NB4 (cell line): Measurements from ENCODE around the gene NR1H4.

Experiments
- DNase-seq: peaks from one replicate; pipeline ENCODE4 v3.0.0; 2010; ENCODE audit warnings: low read depth
- H3K4me3 ChIP-seq: one replicate; pipeline ENCODE4 v1.5.1; 2011; ENCODE audit warnings: mild to moderate bottlenecking, low read depth, low read length, moderate library complexity
- MYC ChIP-seq: IDR thresholded peaks from 2 replicates; pipeline ENCODE4 v1.6.1; 2011; ENCODE audit warnings: low read depth, low read length
- POLR2A ChIP-seq: IDR thresholded peaks from 2 replicates; pipeline ENCODE4 v1.6.1; 2011; ENCODE audit warnings: mild to moderate bottlenecking; ENCODE audit not compliant: insufficient read length; ENCODE audit errors: extremely low read depth
- TF ChIP-seq, protein P1 (sequence below): IDR thresholded peaks from 2 replicates; pipeline ENCODE4 v1.6.1; 2011; ENCODE audit warnings: low read depth, low read length
- TF ChIP-seq, protein P2 (sequence below): IDR thresholded peaks from one replicate; pipeline ENCODE4 v1.5.1; 2012; ENCODE audit warnings: low read depth, low read length

Gene NR1H4

DNA sequence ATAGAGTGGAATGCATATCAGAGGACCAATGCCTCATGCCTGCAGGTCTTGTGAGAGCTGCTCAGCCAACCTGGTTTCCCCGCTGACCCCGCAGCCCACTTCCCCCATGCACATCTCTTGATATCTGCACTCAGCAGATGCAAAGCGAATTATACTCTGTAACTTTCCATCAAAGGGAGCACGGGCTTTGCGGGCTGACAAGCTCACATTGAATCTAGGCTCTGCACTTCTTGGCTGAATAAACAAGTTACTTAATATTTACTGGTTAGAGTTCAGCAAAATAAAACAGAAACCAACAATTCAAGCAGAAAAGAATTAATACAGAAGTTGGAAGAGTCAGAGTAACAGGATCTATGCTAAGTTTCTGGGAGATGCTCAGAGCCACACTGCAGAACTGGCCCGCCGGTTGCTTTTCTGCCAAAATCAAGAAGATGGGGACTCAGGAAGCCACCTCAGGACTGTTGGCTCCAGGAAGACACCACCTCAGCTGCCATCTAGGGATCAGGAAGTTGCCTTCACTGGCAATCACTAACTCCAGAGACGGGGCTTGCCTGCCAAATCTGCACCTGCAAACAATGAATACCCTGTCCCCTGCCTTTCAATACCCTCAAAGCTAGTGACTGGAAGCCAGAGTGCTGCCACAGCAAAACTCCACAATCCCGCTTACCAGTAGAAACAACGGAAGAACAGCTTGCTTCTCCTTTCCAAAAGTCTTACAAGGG is 46.5 kb downstream of the NR1H4 start:
- TF ChIP-seq, protein P1, sequence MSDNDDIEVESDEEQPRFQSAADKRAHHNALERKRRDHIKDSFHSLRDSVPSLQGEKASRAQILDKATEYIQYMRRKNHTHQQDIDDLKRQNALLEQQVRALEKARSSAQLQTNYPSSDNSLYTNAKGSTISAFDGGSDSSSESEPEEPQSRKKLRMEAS = no peak
- no peak for TF ChIP-seq POLR2A
- TF ChIP-seq, protein P2, sequence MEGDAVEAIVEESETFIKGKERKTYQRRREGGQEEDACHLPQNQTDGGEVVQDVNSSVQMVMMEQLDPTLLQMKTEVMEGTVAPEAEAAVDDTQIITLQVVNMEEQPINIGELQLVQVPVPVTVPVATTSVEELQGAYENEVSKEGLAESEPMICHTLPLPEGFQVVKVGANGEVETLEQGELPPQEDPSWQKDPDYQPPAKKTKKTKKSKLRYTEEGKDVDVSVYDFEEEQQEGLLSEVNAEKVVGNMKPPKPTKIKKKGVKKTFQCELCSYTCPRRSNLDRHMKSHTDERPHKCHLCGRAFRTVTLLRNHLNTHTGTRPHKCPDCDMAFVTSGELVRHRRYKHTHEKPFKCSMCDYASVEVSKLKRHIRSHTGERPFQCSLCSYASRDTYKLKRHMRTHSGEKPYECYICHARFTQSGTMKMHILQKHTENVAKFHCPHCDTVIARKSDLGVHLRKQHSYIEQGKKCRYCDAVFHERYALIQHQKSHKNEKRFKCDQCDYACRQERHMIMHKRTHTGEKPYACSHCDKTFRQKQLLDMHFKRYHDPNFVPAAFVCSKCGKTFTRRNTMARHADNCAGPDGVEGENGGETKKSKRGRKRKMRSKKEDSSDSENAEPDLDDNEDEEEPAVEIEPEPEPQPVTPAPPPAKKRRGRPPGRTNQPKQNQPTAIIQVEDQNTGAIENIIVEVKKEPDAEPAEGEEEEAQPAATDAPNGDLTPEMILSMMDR = no peak
- no peak overlapping the region for H3K4me3 ChIP-seq
- DNase-seq = no peak

DNA sequence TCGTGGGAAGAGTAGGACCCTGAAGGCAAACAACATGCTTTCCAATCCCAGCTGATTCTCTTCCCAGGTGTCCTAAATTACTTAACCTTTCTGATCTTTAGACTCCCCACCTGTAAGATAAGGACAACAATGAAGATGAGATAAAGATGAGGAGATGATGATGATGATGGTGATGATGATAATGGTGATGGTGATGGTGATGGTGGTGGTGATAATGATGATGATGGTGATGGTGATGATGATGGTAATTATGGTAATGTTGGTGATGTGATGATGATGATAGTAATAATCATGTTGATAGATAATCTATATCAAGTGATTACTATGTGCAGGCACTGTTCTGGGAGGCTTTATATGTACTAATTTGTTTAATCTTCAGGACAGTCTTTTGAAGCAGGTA is 48.3 kb downstream of the NR1H4 start:
- no peak for DNase-seq
- H3K4me3 ChIP-seq = no peak overlapping the region
- no peak for TF ChIP-seq MYC
- TF ChIP-seq, protein P2 = no peak
- TF ChIP-seq, protein P1 = no peak
- no peak for TF ChIP-seq POLR2A

DNA sequence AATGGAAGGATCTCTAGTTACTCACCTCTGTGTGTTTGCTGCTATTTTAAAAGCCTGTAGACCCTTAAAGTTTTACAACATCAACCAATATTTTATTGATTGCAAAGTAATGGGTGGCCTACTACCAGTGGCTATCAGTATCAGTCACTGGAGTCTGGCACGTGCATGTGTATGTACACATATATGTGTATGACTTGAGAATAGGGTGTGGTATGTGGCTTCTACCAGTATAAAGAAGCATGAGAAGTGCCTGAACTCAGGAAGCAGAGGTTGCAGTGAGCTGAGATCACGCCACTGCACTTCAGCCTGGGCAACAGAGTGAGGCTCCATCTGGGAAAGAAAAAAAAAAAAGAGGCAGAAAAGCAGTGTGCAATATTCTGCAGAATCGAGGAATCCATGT is 54.4 kb downstream of the NR1H4 start:
- DNase-seq = no peak
- TF ChIP-seq, protein P1 = no peak
- TF ChIP-seq, protein P2 = no peak
- TF ChIP-seq MYC = no peak
- H3K4me3 ChIP-seq = no peak overlapping the region

DNA sequence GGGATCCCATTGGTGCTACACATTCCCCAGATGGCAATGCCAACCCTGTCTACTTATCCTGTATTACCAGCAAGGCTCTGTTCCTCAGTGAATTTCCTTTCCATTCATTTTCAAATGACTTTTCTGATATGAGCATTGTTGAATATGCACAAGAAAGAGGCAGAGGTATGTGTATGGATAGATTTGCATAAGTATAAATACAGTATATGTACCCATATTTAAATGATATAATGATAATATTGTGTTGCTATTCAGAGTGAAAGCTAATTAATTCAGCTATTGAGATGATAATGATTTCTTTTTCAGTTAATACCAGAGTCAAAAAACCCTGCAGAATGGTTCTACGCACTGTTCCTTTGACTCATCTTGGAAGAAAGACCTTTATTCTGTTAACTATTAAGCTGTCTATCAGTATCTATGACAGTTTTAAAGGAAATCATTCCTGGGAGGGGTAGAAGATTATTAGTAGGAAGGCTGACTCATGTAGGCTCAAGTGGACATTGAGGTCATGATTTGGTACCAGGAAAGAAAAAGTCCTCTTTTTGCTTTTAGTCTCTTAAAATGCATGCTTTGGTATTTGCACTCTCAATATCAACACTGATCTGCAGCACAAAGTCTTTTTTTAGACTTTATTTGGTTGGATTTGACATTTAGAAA is 54.9 kb downstream of the NR1H4 start:
- no peak for DNase-seq
- no peak overlapping the region for H3K4me3 ChIP-seq
- TF ChIP-seq, protein P1 = no peak
- TF ChIP-seq, protein P2 = no peak
- TF ChIP-seq POLR2A (no peak), MYC (no peak)

DNA sequence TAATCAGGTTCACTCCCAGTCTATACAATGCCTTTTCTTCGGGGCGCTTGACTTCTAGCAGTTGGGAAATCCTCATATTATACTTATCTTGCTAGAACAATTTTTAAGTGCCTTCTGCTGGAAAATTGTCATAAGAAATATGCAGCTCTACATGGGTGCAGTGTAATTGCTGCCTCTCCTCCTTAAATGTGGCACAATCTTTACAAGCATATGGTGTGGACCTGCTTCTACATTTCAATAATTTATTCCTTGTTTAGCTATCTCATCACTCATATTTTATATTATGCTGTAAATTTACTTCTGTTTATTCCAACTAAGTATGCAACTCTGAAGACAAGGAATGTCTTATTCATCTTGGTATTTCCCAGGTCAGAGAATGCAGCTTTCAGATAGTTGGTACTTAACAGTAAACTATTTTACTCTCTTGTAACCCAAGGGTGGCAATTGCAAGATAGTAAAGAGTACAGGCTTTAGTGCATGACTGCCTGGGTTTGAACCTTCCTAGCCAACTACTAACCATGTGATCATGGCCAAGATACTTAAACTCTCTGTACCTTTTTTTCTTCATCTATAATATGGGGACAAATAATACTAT is 56.2 kb downstream of the NR1H4 start:
- TF ChIP-seq POLR2A = no peak
- TF ChIP-seq, protein P2 = no peak
- TF ChIP-seq, protein P1 = no peak
- TF ChIP-seq MYC = no peak
- H3K4me3 ChIP-seq = no peak overlapping the region
- no peak for DNase-seq
